Epithelial cell of proximal tubule (primary cell): ENCODE results near the gene ZFP14. TPM values are rescaled to one million over a fixed set of nuclear protein-coding genes. Genes with fewer than 3 reads are reported as not detected.

Source experiments
- DNase-seq: peaks from one replicate; pipeline ENCODE4 v3.0.0-alpha.2; 2011; ENCODE audit warnings: low read depth
- H3K4me3 ChIP-seq: 2 replicates; pipeline ENCODE4 v1.5.1; 2011; ENCODE audit warnings: low read depth, mild to moderate bottlenecking, low read length
- total RNA-seq: library from RNA; depleted of rRNA; stranded (reverse); fragments of >200 nt; gene quantifications from 2 replicates; pipeline ENCODE4 v1.2.3, GENCODE V29; 2015
- TF ChIP-seq, protein P1 (sequence below): conservative IDR thresholded peaks from 2 replicates; pipeline ENCODE4 v1.5.1; 2012; ENCODE audit warnings: low read depth, mild to moderate bottlenecking, low read length

The ZFP14 gene
- total RNA-seq, 1 donor from 2014 or later, result 3.0 TPM

GRCh38 chr19:36379510-36379819 is 464 bp upstream of the ZFP14 start:
- TF ChIP-seq, protein P1, sequence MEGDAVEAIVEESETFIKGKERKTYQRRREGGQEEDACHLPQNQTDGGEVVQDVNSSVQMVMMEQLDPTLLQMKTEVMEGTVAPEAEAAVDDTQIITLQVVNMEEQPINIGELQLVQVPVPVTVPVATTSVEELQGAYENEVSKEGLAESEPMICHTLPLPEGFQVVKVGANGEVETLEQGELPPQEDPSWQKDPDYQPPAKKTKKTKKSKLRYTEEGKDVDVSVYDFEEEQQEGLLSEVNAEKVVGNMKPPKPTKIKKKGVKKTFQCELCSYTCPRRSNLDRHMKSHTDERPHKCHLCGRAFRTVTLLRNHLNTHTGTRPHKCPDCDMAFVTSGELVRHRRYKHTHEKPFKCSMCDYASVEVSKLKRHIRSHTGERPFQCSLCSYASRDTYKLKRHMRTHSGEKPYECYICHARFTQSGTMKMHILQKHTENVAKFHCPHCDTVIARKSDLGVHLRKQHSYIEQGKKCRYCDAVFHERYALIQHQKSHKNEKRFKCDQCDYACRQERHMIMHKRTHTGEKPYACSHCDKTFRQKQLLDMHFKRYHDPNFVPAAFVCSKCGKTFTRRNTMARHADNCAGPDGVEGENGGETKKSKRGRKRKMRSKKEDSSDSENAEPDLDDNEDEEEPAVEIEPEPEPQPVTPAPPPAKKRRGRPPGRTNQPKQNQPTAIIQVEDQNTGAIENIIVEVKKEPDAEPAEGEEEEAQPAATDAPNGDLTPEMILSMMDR, result no peak
- no peak for DNase-seq
- H3K4me3 ChIP-seq, result peak overlapping the region; percentile 76

DNA sequence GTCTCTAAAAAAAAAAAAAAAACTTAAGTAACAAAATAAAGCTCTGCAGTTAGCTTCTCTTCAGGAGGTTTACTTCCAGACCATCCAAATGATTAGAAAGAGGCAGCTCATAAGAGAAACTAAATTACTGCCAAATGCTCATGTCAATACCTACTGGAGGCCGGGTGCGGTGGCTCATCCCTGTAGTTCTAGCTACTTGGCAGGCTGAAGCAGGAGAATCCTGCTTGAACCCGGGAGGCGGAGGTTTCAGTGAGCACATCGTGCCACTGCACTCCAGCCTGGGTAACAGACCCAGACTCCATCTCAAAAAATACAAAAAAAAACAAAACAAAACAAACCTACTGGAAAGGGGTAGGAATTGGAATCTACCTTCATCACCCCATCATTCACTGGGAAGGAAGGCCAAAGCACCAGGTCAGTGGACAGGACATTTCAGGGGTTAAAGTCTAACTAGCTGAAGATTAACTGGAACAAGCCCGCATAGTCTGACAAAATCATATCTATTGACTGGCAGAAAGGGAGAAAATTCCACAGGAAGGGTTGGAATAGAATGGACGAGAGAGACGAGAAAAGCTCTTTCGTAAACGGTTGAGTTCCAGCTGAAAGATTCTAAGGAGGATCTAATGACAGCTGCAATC is 1.3 kb downstream of the ZFP14 start:
- TF ChIP-seq, protein P1, result no peak
- peak overlapping the region; percentile 76 for H3K4me3 ChIP-seq
- DNase-seq, result peak; percentile 3

DNA sequence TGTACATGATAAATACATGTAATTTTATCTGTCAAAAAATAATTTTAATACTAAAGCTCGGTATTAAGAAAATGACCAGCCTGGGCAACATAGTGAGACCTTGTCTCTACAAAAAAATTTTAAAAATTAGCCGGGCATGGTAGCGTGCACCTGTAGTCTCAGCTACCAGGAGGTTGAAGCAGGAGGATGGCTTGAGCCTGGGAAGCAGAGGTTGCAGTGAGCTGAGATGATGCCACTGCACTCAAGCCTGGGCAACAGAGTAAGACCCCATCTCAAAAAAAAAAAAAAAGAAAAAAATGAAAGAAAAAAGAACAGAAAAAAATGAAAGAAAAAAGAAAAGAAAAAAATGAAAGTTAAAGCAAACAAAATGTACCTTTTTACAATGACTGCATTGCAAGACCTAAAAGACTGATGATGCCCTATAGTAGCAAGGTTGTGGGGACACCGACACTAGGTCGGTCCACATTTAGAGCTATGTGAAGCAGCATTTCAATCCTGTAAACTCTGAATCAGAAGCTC is 5.3 kb downstream of the ZFP14 start:
- DNase-seq, result no peak
- H3K4me3 ChIP-seq, result no peak overlapping the region
- TF ChIP-seq, protein P1, result no peak

DNA sequence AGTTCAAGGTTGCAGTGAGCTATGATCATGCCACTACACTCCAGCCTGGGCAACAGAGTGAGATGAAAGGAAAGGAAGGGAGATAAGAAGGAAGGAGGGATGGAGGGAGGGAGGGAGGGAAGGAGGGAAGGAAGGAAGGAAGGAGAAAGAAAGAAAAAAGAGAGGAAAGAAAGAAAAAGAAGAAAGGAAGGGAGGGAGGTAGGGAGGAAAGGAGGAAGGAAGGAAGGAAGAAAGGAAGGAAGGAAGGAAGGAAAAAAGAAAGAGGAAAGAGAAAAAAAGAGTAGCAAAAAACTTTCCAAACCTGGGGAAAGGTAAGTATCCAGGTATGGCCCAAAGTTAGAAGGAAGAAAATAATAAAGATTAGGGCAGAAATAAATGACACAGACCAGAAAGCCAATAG is 7.1 kb downstream of the ZFP14 start:
- TF ChIP-seq, protein P1, result no peak
- no peak for DNase-seq
- no peak overlapping the region for H3K4me3 ChIP-seq

DNA sequence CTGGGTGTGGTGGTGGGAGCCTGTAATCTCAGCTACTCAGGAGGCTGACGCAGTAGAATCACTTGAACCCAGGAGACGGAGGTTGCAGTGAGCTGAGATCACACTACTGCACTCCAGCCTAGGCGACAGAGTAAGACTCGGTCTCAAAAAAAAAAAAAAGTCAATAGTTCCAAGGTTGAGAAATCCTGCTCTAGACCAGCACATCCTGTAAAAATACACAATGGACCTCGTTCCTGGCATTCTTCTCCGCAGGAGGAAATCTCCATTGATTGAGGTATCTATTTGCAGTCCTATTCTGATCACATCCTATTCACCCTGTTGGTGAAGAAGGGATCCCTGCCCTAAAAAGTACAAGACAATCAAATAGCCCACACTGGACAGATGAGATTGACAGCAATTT is 15.2 kb downstream of the ZFP14 start:
- no peak overlapping the region for H3K4me3 ChIP-seq
- DNase-seq, result no peak
- TF ChIP-seq, protein P1, result no peak

GRCh38 chr19:36340786-36341372 is 38.1 kb downstream of the ZFP14 start:
- DNase-seq, result no peak
- no peak overlapping the region for H3K4me3 ChIP-seq
- TF ChIP-seq, protein P1, result no peak
